ENCODE results near the gene GAS7. TPM values are rescaled to one million over a fixed set of nuclear protein-coding genes. Genes with fewer than 3 reads are reported as not detected.
"Not testable (repeated sequence)": the region's sequence is repeated elsewhere in the genome, so short reads cannot be mapped to it uniquely, and the experiment has no call there.

GAS7 gene
- total RNA-seq, 1 experiment from 2014 or later = 14.3 TPM

GRCh38 chr17:9941305-9941704 is 257.1 kb downstream of the GAS7 start:
- in situ Hi-C loops (cut with HindIII; ENCODE audit: low sequenced_read_pairs) = no loop called here
- peak; percentile 49 for DNase-seq (ENCODE audit: low spot score)

GRCh38 chr17:9940841-9941240 is 257.6 kb downstream of the GAS7 start:
- in situ Hi-C loops (cut with HindIII; ENCODE audit: low sequenced_read_pairs) = no loop called here

DNA sequence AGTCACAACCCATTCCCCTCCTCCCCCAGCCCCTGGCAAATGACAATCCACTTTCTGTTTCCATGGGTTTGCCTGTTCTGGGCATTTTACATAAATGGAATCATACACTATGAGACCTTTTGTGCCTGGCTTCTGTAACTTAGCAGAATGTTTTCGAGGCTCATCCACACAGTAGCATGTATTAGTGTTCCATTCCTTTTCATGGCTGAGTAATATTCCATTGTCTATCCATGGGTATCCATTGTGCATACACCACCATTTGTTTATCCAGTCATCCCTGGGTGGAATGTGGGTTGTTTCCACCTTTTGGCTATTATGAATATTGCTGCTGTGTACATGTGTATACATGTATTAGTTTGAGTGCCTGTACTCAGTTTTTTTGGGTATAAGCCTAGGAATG is 259.6 kb downstream of the GAS7 start:
- in situ Hi-C loops (cut with HindIII; ENCODE audit: low sequenced_read_pairs) = no loop called here
- no peak for DNase-seq (ENCODE audit: low spot score)

More at GRCh38 chr17:9940841-9941240, 257.6 kb downstream of the GAS7 start:
- no peak for DNase-seq (ENCODE audit: low spot score)

GRCh38 chr17:9937901-9938300 is 260.5 kb downstream of the GAS7 start:
- in situ Hi-C loops (cut with HindIII; ENCODE audit: low sequenced_read_pairs) = no loop called here
- no peak for DNase-seq (ENCODE audit: low spot score)

- peak; percentile 94 for DNase-seq (ENCODE audit: low spot score)
- in situ Hi-C loops (cut with HindIII; ENCODE audit: low sequenced_read_pairs) = no loop called here
Measured at GRCh38 chr17:9937241-9937761, 261.1 kb downstream of the GAS7 start.

DNA sequence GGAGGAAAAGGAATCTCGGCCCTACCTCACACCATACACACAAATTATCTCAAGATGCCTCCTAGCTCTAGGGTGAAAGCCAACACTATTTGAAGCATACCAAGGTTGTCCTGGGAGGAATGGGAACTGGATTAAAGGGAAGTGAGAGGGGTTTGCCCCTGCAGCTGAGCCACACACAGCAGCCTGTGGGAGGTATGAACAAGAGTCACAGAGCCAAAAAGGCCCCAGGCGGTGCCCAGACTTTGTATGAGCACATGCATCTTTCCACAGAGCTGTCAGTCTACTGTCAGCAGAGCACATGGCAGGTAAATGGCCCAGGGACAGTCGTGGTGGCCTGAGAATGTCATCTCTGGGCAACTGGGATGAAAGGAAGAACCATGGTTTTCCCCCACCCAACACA is 262.3 kb downstream of the GAS7 start:
- no peak for DNase-seq (ENCODE audit: low spot score)
- in situ Hi-C loops (cut with HindIII; ENCODE audit: low sequenced_read_pairs) = no loop called here

GRCh38 chr17:9935408-9935807 is 263.0 kb downstream of the GAS7 start:
- DNase-seq (ENCODE audit: low spot score) = peak; percentile 67
- in situ Hi-C loops (cut with HindIII; ENCODE audit: low sequenced_read_pairs) = no loop called here

DNA sequence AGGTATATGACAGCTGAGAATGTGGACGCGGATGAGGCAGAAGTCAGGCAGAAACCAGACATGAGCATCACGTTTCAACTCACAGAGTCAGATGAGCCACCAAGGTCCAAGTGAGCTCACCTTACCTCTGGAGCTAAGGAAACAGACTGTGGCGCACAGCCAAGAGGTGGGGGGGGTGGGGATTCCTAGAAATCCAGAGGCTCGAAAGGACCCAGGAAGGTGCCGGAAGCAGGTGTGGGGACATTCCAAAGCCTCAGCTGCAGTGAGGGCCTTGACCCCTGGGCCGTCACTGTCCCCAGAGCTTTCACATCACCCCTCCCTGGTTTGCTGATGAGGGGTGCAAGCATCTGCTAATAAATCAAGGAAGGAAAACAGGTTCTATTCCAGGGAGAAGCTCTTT is 264.1 kb downstream of the GAS7 start:
- no peak for DNase-seq (ENCODE audit: low spot score)
- in situ Hi-C loops (cut with HindIII; ENCODE audit: low sequenced_read_pairs) = no loop called here

- in situ Hi-C loops (cut with HindIII; ENCODE audit: low sequenced_read_pairs) = no loop called here
- DNase-seq (ENCODE audit: low spot score) = no peak
Measured at GRCh38 chr17:9932491-9932890, 265.9 kb downstream of the GAS7 start.

DNA sequence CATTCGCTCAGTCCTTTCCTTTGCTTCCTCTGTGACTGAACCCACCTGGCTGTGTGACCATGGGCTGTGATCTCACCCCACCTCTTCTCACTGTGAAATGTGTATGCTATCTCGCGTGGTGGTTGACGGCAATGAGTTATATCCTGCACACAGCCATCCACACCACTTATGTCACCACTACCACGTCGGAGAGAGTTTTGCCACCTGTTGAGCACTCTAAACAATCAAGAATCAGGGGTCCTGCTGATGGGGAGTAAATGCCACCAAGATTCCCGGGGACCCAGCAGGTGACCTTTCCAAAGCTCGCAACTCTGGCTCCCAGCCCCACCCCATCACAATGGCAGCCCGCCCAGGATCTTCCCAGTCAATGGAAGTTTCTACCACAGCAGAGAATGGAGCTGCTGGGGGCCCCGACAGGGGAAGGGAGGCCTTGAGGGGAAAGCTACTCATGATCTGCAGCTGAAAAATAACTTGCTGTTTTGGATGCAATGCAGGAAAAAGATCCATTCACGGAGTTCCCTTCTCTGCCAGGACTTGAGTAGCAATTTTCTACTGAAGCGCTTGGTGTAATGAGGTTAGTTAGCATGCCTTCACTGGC is 267.2 kb downstream of the GAS7 start:
- DNase-seq (ENCODE audit: low spot score) = no peak
- in situ Hi-C loops (cut with HindIII; ENCODE audit: low sequenced_read_pairs) = no loop called here

DNA sequence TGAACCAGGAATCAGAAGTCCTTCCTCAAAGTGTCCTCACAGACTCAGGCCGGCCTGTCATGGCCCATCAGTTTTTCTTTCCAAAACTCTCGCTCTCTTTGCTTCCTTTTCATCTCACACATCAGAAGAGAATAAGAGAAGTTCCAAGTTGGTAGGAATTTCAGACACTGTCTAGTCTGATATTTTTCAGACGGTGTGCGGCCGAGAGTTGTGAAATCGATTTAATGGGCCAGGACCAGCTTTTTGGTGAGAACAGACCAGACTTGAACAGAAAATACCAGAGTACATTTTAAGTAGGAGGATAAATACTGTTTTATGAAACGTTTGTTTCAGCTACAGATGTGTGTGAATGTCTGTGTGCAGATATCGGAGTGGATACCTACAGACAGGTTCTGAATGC is 268.5 kb downstream of the GAS7 start:
- DNase-seq (ENCODE audit: low spot score) = no peak
- in situ Hi-C loops (cut with HindIII; ENCODE audit: low sequenced_read_pairs) = no loop called here

- in situ Hi-C loops (cut with HindIII; ENCODE audit: low sequenced_read_pairs) = no loop called here
Measured at GRCh38 chr17:9928601-9929333, 269.6 kb downstream of the GAS7 start.

GRCh38 chr17:9926150-9926804 is 272.1 kb downstream of the GAS7 start:
- no peak for DNase-seq (ENCODE audit: low spot score)
- in situ Hi-C loops (cut with HindIII; ENCODE audit: low sequenced_read_pairs) = no loop called here

More at GRCh38 chr17:9928601-9929333, 269.6 kb downstream of the GAS7 start:
- DNase-seq (ENCODE audit: low spot score) = peak; percentile 87

- in situ Hi-C loops (cut with HindIII; ENCODE audit: low sequenced_read_pairs) = no loop called here
- DNase-seq (ENCODE audit: low spot score) = no peak
Measured at GRCh38 chr17:9925457-9925856, 272.9 kb downstream of the GAS7 start.

- peak; percentile 88 for DNase-seq (ENCODE audit: low spot score)
- in situ Hi-C loops (cut with HindIII; ENCODE audit: low sequenced_read_pairs) = no loop called here
Measured at GRCh38 chr17:9924735-9925191, 273.6 kb downstream of the GAS7 start.

GRCh38 chr17:9922012-9922848 is 276.2 kb downstream of the GAS7 start:
- in situ Hi-C loops (cut with HindIII; ENCODE audit: low sequenced_read_pairs) = no loop called here
- peak; percentile 79 for DNase-seq (ENCODE audit: low spot score)

DNA sequence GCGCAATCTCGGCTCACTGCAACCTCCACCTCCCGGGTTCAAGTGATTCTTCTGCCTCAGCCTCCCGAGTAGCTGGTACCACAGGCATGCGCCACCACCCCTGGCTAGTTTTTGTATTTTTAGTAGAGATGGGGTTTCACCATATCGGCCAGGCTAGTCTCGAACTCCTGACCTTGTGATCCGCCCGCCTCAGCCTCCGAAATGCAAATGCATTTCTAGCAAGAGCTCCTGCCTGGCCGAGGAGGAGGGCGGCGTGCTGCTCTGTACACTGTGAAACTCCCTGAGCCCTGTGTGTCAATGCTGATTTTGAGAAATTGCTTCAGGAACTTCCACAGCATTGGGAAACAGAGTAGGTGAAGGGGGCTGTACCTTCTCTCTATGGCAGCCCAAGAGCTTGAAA is 277.2 kb downstream of the GAS7 start:
- DNase-seq (ENCODE audit: low spot score); in situ Hi-C loops (cut with HindIII; ENCODE audit: low sequenced_read_pairs): not testable (repeated sequence)

DNA sequence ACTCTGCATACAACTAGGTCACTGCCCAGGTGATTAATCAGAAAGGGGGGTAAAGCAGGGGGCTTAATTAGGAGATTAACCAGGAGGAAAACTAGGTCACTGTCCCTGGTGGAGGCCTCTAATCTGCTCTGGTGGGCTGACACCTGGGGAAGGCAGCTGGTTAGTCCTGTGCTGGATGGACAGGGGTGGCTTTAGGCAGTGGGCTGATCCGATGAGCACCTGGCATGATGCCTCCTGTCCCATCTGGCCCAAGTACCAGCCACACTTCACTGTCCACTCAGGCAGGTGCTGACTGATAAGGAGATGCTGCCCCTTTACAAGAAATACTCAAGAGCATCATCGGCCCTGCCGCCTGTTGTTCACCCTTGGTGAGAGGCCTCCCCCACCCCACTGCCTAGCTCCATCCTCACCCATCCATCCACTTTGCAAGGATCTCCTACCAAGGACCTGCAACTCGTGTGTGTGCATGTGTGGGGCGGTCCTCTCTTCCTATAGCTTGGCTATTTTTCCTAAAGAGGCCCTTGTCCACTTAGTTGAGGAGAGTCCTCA is 279.5 kb downstream of the GAS7 start:
- in situ Hi-C loops (cut with HindIII; ENCODE audit: low sequenced_read_pairs) = no loop called here
- peak; percentile 58 for DNase-seq (ENCODE audit: low spot score)

DNA sequence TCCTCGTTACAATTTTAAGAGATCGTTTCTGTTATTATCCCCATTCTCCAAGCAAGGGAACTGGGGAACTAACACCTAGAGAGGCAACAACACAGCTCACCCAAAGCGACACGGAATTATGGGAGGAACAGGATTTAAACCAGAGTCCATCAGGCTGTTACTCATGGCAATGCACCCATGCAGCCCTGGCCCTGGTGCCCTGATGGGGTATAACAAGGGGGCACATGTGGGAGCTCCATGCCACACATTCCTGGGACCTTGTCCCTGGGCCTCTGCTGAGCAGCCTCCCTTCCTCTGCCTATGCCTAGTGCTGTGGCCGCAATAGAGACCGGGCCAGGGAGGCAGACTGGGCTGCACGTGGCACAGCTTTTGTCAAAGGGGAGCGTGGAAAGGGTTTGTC is 280.1 kb downstream of the GAS7 start:
- in situ Hi-C loops (cut with HindIII; ENCODE audit: low sequenced_read_pairs) = no loop called here
- DNase-seq (ENCODE audit: low spot score) = no peak

Measured in G401 (cell line).